ENCODE data around the gene RPL12.

GRCh38 chr9:127470662-127471061 is 19.5 kb upstream of the RPL12 start:
- TF ChIP-seq TARDBP (CRISPR knock-in tag; IDR thresholded peaks at IDR 0.05): no peak
- TF ChIP-seq TCF7L2 (IDR thresholded peaks at IDR 0.05; ENCODE audit: low read depth, low read length): no peak
- no peak for TF ChIP-seq MATR3 (CRISPR knock-in tag; IDR thresholded peaks at IDR 0.05)
- TF ChIP-seq CTCF (CRISPR knock-in tag; IDR thresholded peaks at IDR 0.05): no peak
- TF ChIP-seq USF2 (IDR thresholded peaks at IDR 0.05; ENCODE audit: low read depth, low read length): no peak
- no peak for TF ChIP-seq USF2 (CRISPR knock-in tag; IDR thresholded peaks at IDR 0.05; ENCODE audit: borderline replicate concordance)
- TF ChIP-seq ATF1 (CRISPR knock-in tag; IDR thresholded peaks at IDR 0.05): no peak
- TF ChIP-seq ZNF274 (CRISPR knock-in tag; IDR thresholded peaks at IDR 0.05): no peak
- no peak for TF ChIP-seq GABPA (IDR thresholded peaks at IDR 0.05; ENCODE audit: low read depth, low read length)
- no peak for TF ChIP-seq GABPA (CRISPR knock-in tag; IDR thresholded peaks at IDR 0.05; ENCODE audit: low read depth)
- no peak for TF ChIP-seq EP300 (IDR thresholded peaks at IDR 0.05; ENCODE audit: low read depth in 2 of 2, low read length in 2 of 2)
- no peak for TF ChIP-seq EP300 (CRISPR knock-in tag; IDR thresholded peaks at IDR 0.05; ENCODE audit: borderline replicate concordance)
- no peak for TF ChIP-seq ZNF724P (CRISPR knock-in tag; IDR thresholded peaks at IDR 0.05; ENCODE audit: borderline replicate concordance)
- no peak for TF ChIP-seq CAMTA2 (CRISPR knock-in tag; IDR thresholded peaks at IDR 0.05; ENCODE audit: borderline replicate concordance)
- TF ChIP-seq NBN (conservative IDR thresholded peaks at IDR 0.05): no peak

Measured in HepG2 (cell line).